ENCODE results near the gene GRID2. TPM values are rescaled to one million over a fixed set of nuclear protein-coding genes. Genes with fewer than 3 reads are reported as not detected.
"Not testable (repeated sequence)": the region's sequence is repeated elsewhere in the genome, so short reads cannot be mapped to it uniquely, and the experiment has no call there.

Gene GRID2
- total RNA-seq, 3 donors from 2014 or later, result 0.44 TPM; not detected in 2

DNA sequence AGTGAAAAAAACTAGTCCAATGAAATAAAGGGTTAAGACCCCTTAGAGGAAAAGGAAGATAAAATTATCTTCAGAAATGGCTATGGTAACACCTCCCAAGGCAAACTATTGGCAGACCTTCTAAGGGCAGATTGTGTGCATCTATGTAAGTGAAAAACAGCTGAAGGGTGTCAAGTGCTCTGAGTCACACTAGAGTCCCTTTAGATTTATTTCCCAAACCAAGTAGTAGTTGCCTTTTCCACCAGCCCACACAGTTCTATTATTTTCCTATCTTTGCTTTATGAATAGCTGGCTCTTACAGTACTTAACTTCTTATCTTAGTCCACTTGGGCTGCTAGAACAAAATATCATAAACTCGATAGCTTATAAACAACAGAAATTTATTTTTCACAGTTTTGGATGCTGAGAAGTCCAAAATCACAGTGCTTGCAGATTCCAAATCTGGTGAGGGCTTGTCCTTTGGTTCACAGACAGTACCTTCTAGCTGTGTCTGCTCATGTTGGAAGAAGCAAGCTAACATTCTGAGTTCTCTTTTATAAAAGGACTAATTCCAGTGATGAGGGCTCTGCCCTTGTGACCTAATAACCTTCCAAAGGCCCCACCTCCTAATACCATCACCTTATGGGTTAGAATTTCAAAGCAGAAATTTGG lies 143.6 kb downstream of the GRID2 start:
- intact Hi-C loops (cut with DNase I, micrococcal nuclease), result no loop called here
- Histone ChIP-seq H3K4me3 (no peak overlapping the region), H3K36me3 (ENCODE audit: low read depth) (no peaks in the 10 kb centered on the region), H3K9me3 (no peaks in the 10 kb centered on the region), H3K4me1 (ENCODE audit: low read depth) (no peaks in the 10 kb centered on the region)
- DNase-seq (no peak), ATAC-seq (no peak)
- TF ChIP-seq CTCF (IDR thresholded peaks at IDR 0.05), result no peak

DNA sequence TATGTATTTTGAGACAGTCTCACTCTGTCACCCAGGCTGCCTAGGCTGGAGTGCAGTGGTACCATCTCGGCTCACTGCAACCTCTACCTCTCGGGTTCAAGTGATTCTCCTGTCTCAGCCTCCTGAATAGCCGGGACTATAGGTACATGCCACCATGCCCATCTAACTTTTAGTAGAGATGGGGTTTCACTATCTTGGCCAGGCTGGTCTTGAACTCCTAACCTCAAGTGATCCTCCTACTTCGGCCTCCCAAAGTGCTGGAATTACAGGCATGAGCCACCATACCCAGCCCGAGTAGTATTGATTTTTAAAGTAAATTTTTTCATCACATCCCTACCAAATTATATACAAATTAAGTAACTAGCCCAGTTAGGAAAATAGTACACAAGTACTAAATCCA lies 144.4 kb downstream of the GRID2 start:
- H3K36me3 ChIP-seq (ENCODE audit: low read depth); H3K4me1 ChIP-seq (ENCODE audit: low read depth); ATAC-seq; DNase-seq; H3K4me3 ChIP-seq; H3K9me3 ChIP-seq; intact Hi-C loops (cut with DNase I, micrococcal nuclease): not testable (repeated sequence)

DNA sequence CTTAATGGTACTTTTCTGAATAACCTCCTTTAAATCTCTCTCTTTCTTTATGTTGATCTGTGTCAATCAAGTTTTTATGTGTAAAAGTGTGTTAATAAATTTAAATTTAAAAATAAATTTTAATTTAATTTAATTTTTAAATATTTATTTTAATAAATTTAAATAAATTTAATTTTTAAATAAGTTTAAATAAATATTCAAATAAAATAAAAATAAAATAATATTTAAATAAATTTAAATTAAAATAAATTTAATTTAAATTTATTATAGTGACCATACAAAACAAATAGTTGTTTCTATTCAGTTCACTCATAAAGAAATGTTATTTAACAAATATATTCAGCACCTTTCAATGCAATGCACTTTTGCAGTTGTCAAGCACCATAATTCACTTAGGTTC lies 146.9 kb downstream of the GRID2 start:
- no peak for TF ChIP-seq CTCF (IDR thresholded peaks at IDR 0.05)

GRCh38 chr4:92451782-92452181 lies 148.0 kb downstream of the GRID2 start:
- no peaks in the 10 kb centered on the region for H3K9me3 ChIP-seq
- DNase-seq (no peak), ATAC-seq (no peak)
- intact Hi-C loops (cut with DNase I, micrococcal nuclease), result no loop called here
- H3K4me1 ChIP-seq (ENCODE audit: low read depth), result no peaks in the 10 kb centered on the region
- no peaks in the 10 kb centered on the region for H3K36me3 ChIP-seq (ENCODE audit: low read depth)
- no peak overlapping the region for H3K4me3 ChIP-seq
- no peak for TF ChIP-seq CTCF (IDR thresholded peaks at IDR 0.05)

More for the DNA sequence above, 146.9 kb downstream of the GRID2 start:
- no peak overlapping the region for H3K4me3 ChIP-seq
- no peaks in the 10 kb centered on the region for H3K9me3 ChIP-seq
- no peak for ATAC-seq
- no peak for DNase-seq
- H3K36me3 ChIP-seq (ENCODE audit: low read depth), result no peaks in the 10 kb centered on the region
- H3K4me1 ChIP-seq (ENCODE audit: low read depth), result no peaks in the 10 kb centered on the region
- intact Hi-C loops (cut with DNase I, micrococcal nuclease), result no loop called here

DNA sequence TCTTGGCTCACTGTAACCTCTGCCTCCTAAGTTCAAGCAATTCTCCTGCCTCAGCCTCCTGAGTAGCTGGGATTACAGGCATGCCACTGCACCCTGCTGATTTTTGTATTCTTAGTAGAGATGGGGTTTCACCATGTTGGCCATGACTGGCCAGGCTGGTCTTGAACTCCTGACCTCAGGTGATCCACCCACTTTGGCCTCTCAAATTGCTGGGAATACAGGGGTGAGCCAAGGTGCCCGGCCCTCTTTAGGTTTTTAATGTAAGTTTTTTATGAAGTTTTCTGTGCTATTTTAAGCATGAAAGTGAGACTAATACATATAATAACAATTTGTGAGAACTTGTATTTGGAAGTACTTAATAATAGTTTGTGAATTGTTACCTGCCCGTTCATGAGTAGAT lies 148.6 kb downstream of the GRID2 start:
- DNase-seq; H3K36me3 ChIP-seq (ENCODE audit: low read depth); H3K4me1 ChIP-seq (ENCODE audit: low read depth); H3K9me3 ChIP-seq; intact Hi-C loops (cut with DNase I, micrococcal nuclease); H3K4me3 ChIP-seq; ATAC-seq: not testable (repeated sequence)

GRCh38 chr4:92455329-92455839 lies 151.6 kb downstream of the GRID2 start:
- intact Hi-C loops (cut with DNase I, micrococcal nuclease), result no loop called here
- ATAC-seq, result no peak
- Histone ChIP-seq H3K36me3 (ENCODE audit: low read depth) (no peaks in the 10 kb centered on the region), H3K4me3 (no peak overlapping the region), H3K4me1 (ENCODE audit: low read depth) (no peaks in the 10 kb centered on the region), H3K9me3 (no peaks in the 10 kb centered on the region)
- DNase-seq, result no peak
- no peak for TF ChIP-seq CTCF (IDR thresholded peaks at IDR 0.05)

DNA sequence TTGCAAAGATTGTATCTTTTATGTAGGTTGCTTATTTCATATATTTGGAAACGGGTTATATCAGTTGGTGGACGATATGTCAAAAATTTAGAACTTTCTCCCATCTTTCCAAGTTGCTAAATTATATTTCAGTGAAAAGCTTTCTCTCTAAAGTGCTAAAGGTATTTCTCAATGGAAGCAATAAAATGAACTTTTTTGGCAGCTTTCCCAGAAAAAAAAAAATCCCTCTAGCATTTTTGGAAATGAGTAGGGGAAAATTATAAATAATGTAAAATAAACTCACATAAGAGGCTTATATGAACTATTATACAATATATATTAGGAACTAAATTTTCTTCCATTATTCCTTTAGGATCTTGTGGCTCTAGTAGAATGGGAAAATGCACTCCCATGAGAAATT lies 152.2 kb downstream of the GRID2 start:
- no peak for TF ChIP-seq CTCF (IDR thresholded peaks at IDR 0.05)
- DNase-seq (no peak), ATAC-seq (no peak)
- H3K4me1 ChIP-seq (ENCODE audit: low read depth), result no peaks in the 10 kb centered on the region
- no peaks in the 10 kb centered on the region for H3K9me3 ChIP-seq
- no peaks in the 10 kb centered on the region for H3K36me3 ChIP-seq (ENCODE audit: low read depth)
- intact Hi-C loops (cut with DNase I, micrococcal nuclease), result no loop called here
- H3K4me3 ChIP-seq, result no peak overlapping the region

All from mucosa of descending colon (tissue), 3 donors.